SKM-1 (cell line): ENCODE results near the gene YPEL2.
"Not testable (repeated sequence)": the region's sequence is repeated elsewhere in the genome, so short reads cannot be mapped to it uniquely, and the experiment has no call there.

Source experiments
- DNase-seq: peaks from one replicate; lab custom pipeline; 2025; ENCODE audit not compliant: unreplicated experiment; lab: John Stamatoyannopoulos, UW

YPEL2 gene

GRCh38 chr17:59374612-59375011 lies 43.2 kb downstream of the YPEL2 start:
- no peak for DNase-seq

- DNase-seq = no peak
These were observed 44.4 kb downstream of the YPEL2 start for GRCh38 chr17:59375857-59376256.

- no peak for DNase-seq
These were observed 45.1 kb downstream of the YPEL2 start for GRCh38 chr17:59376506-59376905.

- DNase-seq = no peak
These were observed 46.0 kb downstream of the YPEL2 start for GRCh38 chr17:59377410-59377809.

- DNase-seq = no peak
These were observed 47.2 kb downstream of the YPEL2 start for GRCh38 chr17:59378675-59379074.

- no peak for DNase-seq
These were observed 49.0 kb downstream of the YPEL2 start for GRCh38 chr17:59380474-59380873.

- DNase-seq = no peak
These were observed 50.5 kb downstream of the YPEL2 start for GRCh38 chr17:59381716-59382570.

GRCh38 chr17:59383893-59384292 lies 52.4 kb downstream of the YPEL2 start:
- no peak for DNase-seq

GRCh38 chr17:59387351-59388068 lies 56.1 kb downstream of the YPEL2 start:
- no peak for DNase-seq

- no peak for DNase-seq
These were observed 56.7 kb downstream of the YPEL2 start for GRCh38 chr17:59388069-59388556.

GRCh38 chr17:59389066-59389465 lies 57.6 kb downstream of the YPEL2 start:
- DNase-seq = no peak

- DNase-seq = no peak
These were observed 59.6 kb downstream of the YPEL2 start for GRCh38 chr17:59391021-59391420.

GRCh38 chr17:59392973-59393679 lies 61.7 kb downstream of the YPEL2 start:
- no peak for DNase-seq

- DNase-seq = not testable (repeated sequence)
These were observed 62.4 kb downstream of the YPEL2 start for GRCh38 chr17:59393742-59394410.

- DNase-seq = no peak
These were observed 64.8 kb downstream of the YPEL2 start for GRCh38 chr17:59396134-59396826.

GRCh38 chr17:59397316-59398073 lies 66.0 kb downstream of the YPEL2 start:
- no peak for DNase-seq

- DNase-seq = no peak
These were observed 68.5 kb downstream of the YPEL2 start for GRCh38 chr17:59399914-59400313.

GRCh38 chr17:59400858-59401257 lies 69.4 kb downstream of the YPEL2 start:
- DNase-seq = no peak

GRCh38 chr17:59401274-59401673 lies 69.8 kb downstream of the YPEL2 start:
- DNase-seq = no peak

GRCh38 chr17:59401725-59402124 lies 70.3 kb downstream of the YPEL2 start:
- no peak for DNase-seq
